HepG2 (cell line): Measurements from ENCODE around the gene LYZ. TPM values are rescaled to one million over a fixed set of nuclear protein-coding genes. Genes with fewer than 3 reads are reported as not detected.

Source experiments
- ADNP ChIP-seq: sonication (generic); formaldehyde crosslinking; IDR thresholded peaks from 2 replicates; pipeline ENCODE4 v1.4.0; 2020; ENCODE audit warnings: missing genetic modification reagents
- BRCA1 ChIP-seq: sonication (generic); formaldehyde crosslinking; IDR thresholded peaks from 2 replicates; pipeline ENCODE4 v1.4.0; 2020; ENCODE audit warnings: missing genetic modification reagents
- GABPB1 ChIP-seq: IDR thresholded peaks from 2 replicates; pipeline ENCODE4 v1.6.1; 2016; ENCODE audit warnings: mild to moderate bottlenecking, missing genetic modification reagents, moderate library complexity, missing compliant biosample characterization
- HDAC1 ChIP-seq: sonication (generic); formaldehyde crosslinking; IDR thresholded peaks from 2 replicates; pipeline ENCODE4 v1.5.1; 2020; ENCODE audit warnings: mild to moderate bottlenecking, missing genetic modification reagents
- ISX ChIP-seq: sonication (generic); formaldehyde crosslinking; conservative IDR thresholded peaks from 2 replicates; pipeline ENCODE4 v1.5.0; 2020; ENCODE audit warnings: missing genetic modification reagents
- KAT7 ChIP-seq: IDR thresholded peaks from 2 replicates; pipeline ENCODE4 v1.6.1; 2018; ENCODE audit warnings: borderline replicate concordance, missing compliant biosample characterization
- MEIS1 ChIP-seq: sonication (generic); formaldehyde crosslinking; IDR thresholded peaks from 2 replicates; pipeline ENCODE4 v1.9.0; 2021; ENCODE audit warnings: mild to moderate bottlenecking, missing genetic modification reagents, moderate library complexity, borderline replicate concordance
- PHF20 ChIP-seq: sonication (generic); formaldehyde crosslinking; IDR thresholded peaks from 2 replicates; pipeline ENCODE4 v1.5.0; 2020; ENCODE audit warnings: mild to moderate bottlenecking, missing genetic modification reagents
- THAP11 ChIP-seq: IDR thresholded peaks from 2 replicates; pipeline ENCODE4 v1.6.1; 2016; ENCODE audit warnings: missing biosample characterization, missing genetic modification reagents
- ZNF557 ChIP-seq: sonication (generic); formaldehyde crosslinking; IDR thresholded peaks from 2 replicates; pipeline ENCODE4 v1.4.0; 2020; ENCODE audit warnings: missing genetic modification reagents
- ZNF772 ChIP-seq: sonication (generic); formaldehyde crosslinking; IDR thresholded peaks from 2 replicates; pipeline ENCODE4 v1.5.0; 2020; ENCODE audit warnings: mild to moderate bottlenecking, missing genetic modification reagents
- ZSCAN31 ChIP-seq: sonication (generic); formaldehyde crosslinking; IDR thresholded peaks from 2 replicates; pipeline ENCODE4 v1.5.0; 2020; ENCODE audit warnings: low read depth, mild to moderate bottlenecking, missing genetic modification reagents
- polyA plus RNA-seq, 8 experiments: library from polyadenylated mRNA; depleted of rRNA in 3 of 8; stranded (reverse) in 7 of 8; unstranded in 1 of 8; fragments of >200 nt; fragmentation: Illumina TruSeq in 4 of 8; extraction: Trizol in 4 of 8; gene quantifications; 2 replicates each; pipeline versions ENCODE4 v1.2.1 to v1.2.3, GENCODE V29; 2011 to 2016; ENCODE audit warnings: low read depth in 4 of 8, missing spikeins in 1 of 8, mixed read lengths in 1 of 8; ENCODE audit not compliant: insufficient read depth in 1 of 8
- total RNA-seq, 5 experiments: library from RNA; depleted of rRNA; stranded (reverse); fragments of >200 nt; fragmentation: Illumina TruSeq; extraction: Trizol; gene quantifications; 2 replicates each; pipeline ENCODE4 v1.2.3, GENCODE V29; 2016; ENCODE audit warnings: low read depth in 1 of 5
- TF ChIP-seq, protein P1 (sequence below): IDR thresholded peaks from 2 replicates; pipeline ENCODE4 v1.6.1; 2012; ENCODE audit warnings: low read length, improper control_type of control experiment
- TF ChIP-seq, protein P2 (sequence below): sonication (generic); formaldehyde crosslinking; IDR thresholded peaks from 2 replicates; pipeline ENCODE4 v1.5.0; 2020; ENCODE audit warnings: missing genetic modification reagents
- TF ChIP-seq, protein P3 (sequence below): IDR thresholded peaks from 2 replicates; pipeline ENCODE4 v1.6.1; 2016; ENCODE audit warnings: missing genetic modification reagents, missing compliant biosample characterization
- TF ChIP-seq, protein P4 (sequence below): sonication (generic); formaldehyde crosslinking; IDR thresholded peaks from 2 replicates; pipeline ENCODE4 v1.9.0; 2021; ENCODE audit warnings: missing genetic modification reagents, borderline replicate concordance
- TF ChIP-seq, protein P5 (sequence below): sonication (generic); formaldehyde crosslinking; IDR thresholded peaks from 2 replicates; pipeline ENCODE4 v1.8.0; 2022; ENCODE audit warnings: missing genetic modification reagents, mild to moderate bottlenecking, inconsistent platforms, borderline replicate concordance
- TF ChIP-seq, protein P6 (sequence below): sonication (generic); formaldehyde crosslinking; IDR thresholded peaks from 2 replicates; pipeline ENCODE4 v1.5.1; 2020; ENCODE audit warnings: mild to moderate bottlenecking, moderate library complexity, missing genetic modification reagents
- TF ChIP-seq, protein P7 (sequence below): sonication (generic); formaldehyde crosslinking; IDR thresholded peaks from 2 replicates; pipeline ENCODE4 v1.4.0; 2020; ENCODE audit warnings: missing genetic modification reagents, borderline replicate concordance

The LYZ gene
- total and polyA plus RNA-seq, 2 of the 13 experiments (the other 11 are each of a cell fraction or from before 2014, with no cell fraction given), result 1,788 to 2,054 TPM

DNA sequence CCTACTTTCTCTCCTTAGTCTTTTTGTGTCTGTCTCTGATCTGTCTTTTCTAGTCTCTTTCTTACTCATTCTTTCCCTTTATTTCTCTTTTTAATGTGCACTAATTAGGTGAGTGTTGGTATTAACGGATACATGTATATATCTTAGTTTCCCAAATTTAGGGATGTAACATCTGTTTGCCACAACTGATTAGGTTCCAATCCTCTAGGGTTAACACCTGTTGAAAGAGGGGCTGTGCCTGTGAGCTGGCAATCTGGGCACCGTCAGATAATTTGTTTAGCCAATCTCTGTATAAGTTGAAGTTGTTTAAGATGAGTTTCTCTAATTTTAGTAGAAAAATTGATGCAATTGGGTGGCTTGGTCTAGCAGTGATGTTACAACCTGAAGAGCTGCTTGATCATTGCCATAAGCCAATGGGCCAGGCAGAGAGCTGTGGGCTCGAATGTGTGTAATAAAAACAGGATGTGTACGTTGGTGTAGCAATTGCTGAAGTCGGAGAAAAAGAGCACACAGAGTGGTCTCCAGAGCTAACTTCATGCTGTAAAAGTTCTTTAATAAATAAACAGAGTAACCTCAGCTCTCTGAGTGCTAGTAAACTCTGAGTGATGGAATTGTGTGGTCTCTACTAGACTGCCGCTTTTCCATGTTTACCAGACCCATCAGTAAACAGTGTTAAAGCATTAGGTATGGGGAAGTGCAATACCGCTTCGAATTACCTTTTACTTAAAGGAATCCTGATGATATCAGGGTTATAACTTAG, 18.3 kb upstream of the LYZ start (continued):
- TF ChIP-seq, protein P1, sequence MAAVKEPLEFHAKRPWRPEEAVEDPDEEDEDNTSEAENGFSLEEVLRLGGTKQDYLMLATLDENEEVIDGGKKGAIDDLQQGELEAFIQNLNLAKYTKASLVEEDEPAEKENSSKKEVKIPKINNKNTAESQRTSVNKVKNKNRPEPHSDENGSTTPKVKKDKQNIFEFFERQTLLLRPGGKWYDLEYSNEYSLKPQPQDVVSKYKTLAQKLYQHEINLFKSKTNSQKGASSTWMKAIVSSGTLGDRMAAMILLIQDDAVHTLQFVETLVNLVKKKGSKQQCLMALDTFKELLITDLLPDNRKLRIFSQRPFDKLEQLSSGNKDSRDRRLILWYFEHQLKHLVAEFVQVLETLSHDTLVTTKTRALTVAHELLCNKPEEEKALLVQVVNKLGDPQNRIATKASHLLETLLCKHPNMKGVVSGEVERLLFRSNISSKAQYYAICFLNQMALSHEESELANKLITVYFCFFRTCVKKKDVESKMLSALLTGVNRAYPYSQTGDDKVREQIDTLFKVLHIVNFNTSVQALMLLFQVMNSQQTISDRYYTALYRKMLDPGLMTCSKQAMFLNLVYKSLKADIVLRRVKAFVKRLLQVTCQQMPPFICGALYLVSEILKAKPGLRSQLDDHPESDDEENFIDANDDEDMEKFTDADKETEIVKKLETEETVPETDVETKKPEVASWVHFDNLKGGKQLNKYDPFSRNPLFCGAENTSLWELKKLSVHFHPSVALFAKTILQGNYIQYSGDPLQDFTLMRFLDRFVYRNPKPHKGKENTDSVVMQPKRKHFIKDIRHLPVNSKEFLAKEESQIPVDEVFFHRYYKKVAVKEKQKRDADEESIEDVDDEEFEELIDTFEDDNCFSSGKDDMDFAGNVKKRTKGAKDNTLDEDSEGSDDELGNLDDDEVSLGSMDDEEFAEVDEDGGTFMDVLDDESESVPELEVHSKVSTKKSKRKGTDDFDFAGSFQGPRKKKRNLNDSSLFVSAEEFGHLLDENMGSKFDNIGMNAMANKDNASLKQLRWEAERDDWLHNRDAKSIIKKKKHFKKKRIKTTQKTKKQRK, result no peak
- TF ChIP-seq ZNF557 (CRISPR knock-in tag), result no peak
- no peak for TF ChIP-seq ZSCAN31 (CRISPR knock-in tag)
- TF ChIP-seq, protein P2, sequence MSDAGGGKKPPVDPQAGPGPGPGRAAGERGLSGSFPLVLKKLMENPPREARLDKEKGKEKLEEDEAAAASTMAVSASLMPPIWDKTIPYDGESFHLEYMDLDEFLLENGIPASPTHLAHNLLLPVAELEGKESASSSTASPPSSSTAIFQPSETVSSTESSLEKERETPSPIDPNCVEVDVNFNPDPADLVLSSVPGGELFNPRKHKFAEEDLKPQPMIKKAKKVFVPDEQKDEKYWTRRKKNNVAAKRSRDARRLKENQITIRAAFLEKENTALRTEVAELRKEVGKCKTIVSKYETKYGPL (CRISPR knock-in tag), result no peak
- TF ChIP-seq KAT7, result no peak
- TF ChIP-seq HDAC1 (CRISPR knock-in tag), result peak; percentile 32; the same call in 1 of the 2 replicates
- no peak for TF ChIP-seq ISX (CRISPR knock-in tag)
- TF ChIP-seq, protein P3, sequence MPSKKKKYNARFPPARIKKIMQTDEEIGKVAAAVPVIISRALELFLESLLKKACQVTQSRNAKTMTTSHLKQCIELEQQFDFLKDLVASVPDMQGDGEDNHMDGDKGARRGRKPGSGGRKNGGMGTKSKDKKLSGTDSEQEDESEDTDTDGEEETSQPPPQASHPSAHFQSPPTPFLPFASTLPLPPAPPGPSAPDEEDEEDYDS (CRISPR knock-in tag), result peak; percentile 53
- TF ChIP-seq, protein P4, sequence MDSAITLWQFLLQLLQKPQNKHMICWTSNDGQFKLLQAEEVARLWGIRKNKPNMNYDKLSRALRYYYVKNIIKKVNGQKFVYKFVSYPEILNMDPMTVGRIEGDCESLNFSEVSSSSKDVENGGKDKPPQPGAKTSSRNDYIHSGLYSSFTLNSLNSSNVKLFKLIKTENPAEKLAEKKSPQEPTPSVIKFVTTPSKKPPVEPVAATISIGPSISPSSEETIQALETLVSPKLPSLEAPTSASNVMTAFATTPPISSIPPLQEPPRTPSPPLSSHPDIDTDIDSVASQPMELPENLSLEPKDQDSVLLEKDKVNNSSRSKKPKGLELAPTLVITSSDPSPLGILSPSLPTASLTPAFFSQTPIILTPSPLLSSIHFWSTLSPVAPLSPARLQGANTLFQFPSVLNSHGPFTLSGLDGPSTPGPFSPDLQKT (CRISPR knock-in tag), result no peak
- TF ChIP-seq MEIS1 (CRISPR knock-in tag), result no peak
- TF ChIP-seq, protein P5, sequence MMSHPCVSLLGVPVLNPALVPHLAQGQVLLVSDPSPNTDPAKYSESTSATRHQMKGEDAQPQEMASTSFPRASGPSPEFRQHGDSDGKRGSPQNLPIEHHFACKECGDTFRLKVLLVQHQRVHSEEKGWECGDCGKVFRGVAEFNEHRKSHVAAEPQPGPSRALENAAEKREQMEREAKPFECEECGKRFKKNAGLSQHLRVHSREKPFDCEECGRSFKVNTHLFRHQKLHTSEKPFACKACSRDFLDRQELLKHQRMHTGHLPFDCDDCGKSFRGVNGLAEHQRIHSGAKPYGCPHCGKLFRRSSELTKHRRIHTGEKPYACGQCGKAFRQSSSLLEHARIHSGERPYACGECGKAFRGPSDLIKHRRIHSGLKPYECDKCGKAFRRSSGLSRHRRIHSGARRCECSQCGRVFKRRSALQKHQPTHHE (CRISPR knock-in tag), result no peak
- peak; percentile 33; the same call in 1 of the 2 replicates for TF ChIP-seq THAP11
- TF ChIP-seq, protein P6, sequence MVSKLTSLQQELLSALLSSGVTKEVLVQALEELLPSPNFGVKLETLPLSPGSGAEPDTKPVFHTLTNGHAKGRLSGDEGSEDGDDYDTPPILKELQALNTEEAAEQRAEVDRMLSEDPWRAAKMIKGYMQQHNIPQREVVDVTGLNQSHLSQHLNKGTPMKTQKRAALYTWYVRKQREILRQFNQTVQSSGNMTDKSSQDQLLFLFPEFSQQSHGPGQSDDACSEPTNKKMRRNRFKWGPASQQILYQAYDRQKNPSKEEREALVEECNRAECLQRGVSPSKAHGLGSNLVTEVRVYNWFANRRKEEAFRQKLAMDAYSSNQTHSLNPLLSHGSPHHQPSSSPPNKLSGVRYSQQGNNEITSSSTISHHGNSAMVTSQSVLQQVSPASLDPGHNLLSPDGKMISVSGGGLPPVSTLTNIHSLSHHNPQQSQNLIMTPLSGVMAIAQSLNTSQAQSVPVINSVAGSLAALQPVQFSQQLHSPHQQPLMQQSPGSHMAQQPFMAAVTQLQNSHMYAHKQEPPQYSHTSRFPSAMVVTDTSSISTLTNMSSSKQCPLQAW (CRISPR knock-in tag), result no peak
- TF ChIP-seq, protein P7, sequence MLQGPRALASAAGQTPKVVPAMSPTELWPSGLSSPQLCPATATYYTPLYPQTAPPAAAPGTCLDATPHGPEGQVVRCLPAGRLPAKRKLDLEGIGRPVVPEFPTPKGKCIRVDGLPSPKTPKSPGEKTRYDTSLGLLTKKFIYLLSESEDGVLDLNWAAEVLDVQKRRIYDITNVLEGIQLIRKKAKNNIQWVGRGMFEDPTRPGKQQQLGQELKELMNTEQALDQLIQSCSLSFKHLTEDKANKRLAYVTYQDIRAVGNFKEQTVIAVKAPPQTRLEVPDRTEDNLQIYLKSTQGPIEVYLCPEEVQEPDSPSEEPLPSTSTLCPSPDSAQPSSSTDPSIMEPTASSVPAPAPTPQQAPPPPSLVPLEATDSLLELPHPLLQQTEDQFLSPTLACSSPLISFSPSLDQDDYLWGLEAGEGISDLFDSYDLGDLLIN, result no peak
- no peak for TF ChIP-seq PHF20 (CRISPR knock-in tag)
- no peak for TF ChIP-seq GABPB1 (CRISPR knock-in tag)
- TF ChIP-seq ZNF772, result no peak
- no peak for TF ChIP-seq ADNP (CRISPR knock-in tag)
- TF ChIP-seq BRCA1 (CRISPR knock-in tag), result no peak; the same call in 1 of the 2 replicates
